ENCODE measurements around the gene TTC23L.
A peak's percentile ranks its signal among the peaks of the same experiment; 100 is the strongest.
"Not testable (repeated sequence)": the region's sequence is repeated elsewhere in the genome, so short reads cannot be mapped to it uniquely, and the experiment has no call there.

The TTC23L gene

GRCh38 chr5:34881246-34881645 lies 42.3 kb downstream of the TTC23L start:
- no peak for DNase-seq

GRCh38 chr5:34886392-34887119 lies 47.6 kb downstream of the TTC23L start:
- DNase-seq: no peak

GRCh38 chr5:34889394-34889793 lies 50.4 kb downstream of the TTC23L start:
- DNase-seq: no peak

- DNase-seq: no peak
Observed at GRCh38 chr5:34891981-34892380, 53.0 kb downstream of the TTC23L start.

GRCh38 chr5:34892414-34892813 lies 53.5 kb downstream of the TTC23L start:
- DNase-seq: no peak

GRCh38 chr5:34894716-34895115 lies 55.8 kb downstream of the TTC23L start:
- no peak for DNase-seq

- no peak for DNase-seq
Observed at GRCh38 chr5:34895641-34896419, 56.9 kb downstream of the TTC23L start.

GRCh38 chr5:34897646-34898045 lies 58.7 kb downstream of the TTC23L start:
- DNase-seq: no peak

- peak; percentile 52 for DNase-seq
Observed at GRCh38 chr5:34898258-34898895, 59.4 kb downstream of the TTC23L start.

- no peak for DNase-seq
Observed at GRCh38 chr5:34899066-34899465, 60.1 kb downstream of the TTC23L start.

GRCh38 chr5:34900652-34901051 lies 61.7 kb downstream of the TTC23L start:
- no peak for DNase-seq

GRCh38 chr5:34903260-34903659 lies 64.3 kb downstream of the TTC23L start:
- DNase-seq: no peak

- DNase-seq: no peak
Observed at GRCh38 chr5:34905564-34905963, 66.6 kb downstream of the TTC23L start.

GRCh38 chr5:34913072-34913471 lies 74.1 kb downstream of the TTC23L start:
- DNase-seq: no peak

GRCh38 chr5:34914671-34915138 lies 75.7 kb downstream of the TTC23L start:
- DNase-seq: peak; percentile 11

GRCh38 chr5:34915139-34915855 lies 76.3 kb downstream of the TTC23L start, which contains the start of the genes BRIX1 and RAD1:
Gene BRIX1 (plus strand): TSS chr5:34915711. CDS start chr5:34915739, 28 bp downstream.
Gene RAD1 (minus strand): TSS chr5:34915504. CDS start chr5:34914892, 612 bp downstream.
- DNase-seq: peak; percentile 87

- peak; percentile 25 for DNase-seq
Observed at GRCh38 chr5:34915856-34916192, 76.9 kb downstream of the TTC23L start.

- no peak for DNase-seq
Observed at GRCh38 chr5:34916518-34916917, 77.6 kb downstream of the TTC23L start.

GRCh38 chr5:34918025-34918424 lies 79.1 kb downstream of the TTC23L start:
- no peak for DNase-seq

- no peak for DNase-seq
Observed at GRCh38 chr5:34919077-34919476, 80.1 kb downstream of the TTC23L start.

GRCh38 chr5:34923256-34923655 lies 84.3 kb downstream of the TTC23L start:
- not testable (repeated sequence) for DNase-seq

GRCh38 chr5:34923694-34924461 lies 84.9 kb downstream of the TTC23L start:
- DNase-seq: peak; percentile 36

Data from activated T-cell treated with anti-CD3 and anti-CD28 coated beads for 4 hours (primary cell).